K562 (cell line): ENCODE data around the gene MACROD2.
"Not testable (repeated sequence)": the region's sequence is repeated elsewhere in the genome, so short reads cannot be mapped to it uniquely, and the experiment has no call there.

Experiments used
- CC2D1A ChIP-seq: fragments of 450-650 bp; IDR thresholded peaks from 2 replicates; pipeline ENCODE4 v1.6.1; 2017; ENCODE audit warnings: mild to moderate bottlenecking
- FOXJ3 ChIP-seq: sonication (generic); formaldehyde crosslinking; IDR thresholded peaks from 2 replicates; pipeline ENCODE4 v1.4.0; 2020; ENCODE audit warnings: mild to moderate bottlenecking, missing genetic modification reagents

GRCh38 chr20:15198017-15198416 lies 1202.7 kb downstream of the MACROD2 start:
- not testable (repeated sequence) for TF ChIP-seq FOXJ3 (CRISPR knock-in tag); CC2D1A
